SK-N-SH treated with all-trans-retinoic acid at 6 μM for 48 hours (cell line): ENCODE measurements around the gene DAAM2.

ENCODE experiments used
- ATAC-seq: fragments of 200-7000 bp; cut with Tn5 transposase; 3 replicates; pipeline ENCODE4 v1.9.1; 2020; ENCODE audit warnings: mild to moderate bottlenecking, moderate library complexity
- ARNTL ChIP-seq: fragments of 450-650 bp; formaldehyde crosslinking; IDR thresholded peaks from 2 replicates; pipeline ENCODE4 v1.5.0; 2020; ENCODE audit warnings: low read depth, mild to moderate bottlenecking, moderate library complexity, borderline replicate concordance
- BACH2 ChIP-seq: fragments of 250-450 bp; sonication (Bioruptor Pico); IDR thresholded peaks from 2 replicates; pipeline ENCODE4 v1.9.0; 2021; ENCODE audit warnings: mild to moderate bottlenecking, borderline replicate concordance
- CREB5 ChIP-seq: fragments of 250-450 bp; sonication (Bioruptor Pico); IDR thresholded peaks from 2 replicates; pipeline ENCODE4 v1.5.1; 2020; ENCODE audit warnings: low read depth, mild to moderate bottlenecking, moderate library complexity
- CSDC2 ChIP-seq: fragments of 250-450 bp; sonication (Bioruptor Pico); IDR thresholded peaks from 2 replicates; pipeline ENCODE4 v1.5.0; 2020; ENCODE audit warnings: mild to moderate bottlenecking, moderate library complexity
- ESRRG ChIP-seq: fragments of 250-450 bp; sonication (Bioruptor Pico); IDR thresholded peaks from 2 replicates; pipeline ENCODE4 v1.6.1; 2021; ENCODE audit warnings: mild to moderate bottlenecking
- GLIS3 ChIP-seq: fragments of 250-450 bp; sonication (Bioruptor Pico); IDR thresholded peaks from 2 replicates; pipeline ENCODE4 v1.5.0; 2020; ENCODE audit warnings: mild to moderate bottlenecking, moderate library complexity
- OSR1 ChIP-seq: fragments of 250-450 bp; sonication (Bioruptor Pico); IDR thresholded peaks from 2 replicates; pipeline ENCODE4 v1.8.0; 2022; ENCODE audit warnings: moderate library complexity, mild to moderate bottlenecking, inconsistent platforms
- PATZ1 ChIP-seq: fragments of 250-450 bp; sonication (Bioruptor Pico); IDR thresholded peaks from 2 replicates; pipeline ENCODE4 v1.8.0; 2020; ENCODE audit warnings: mild to moderate bottlenecking, moderate library complexity, borderline replicate concordance
- POU6F1 ChIP-seq: fragments of 250-450 bp; sonication (Bioruptor Pico); IDR thresholded peaks from 2 replicates; pipeline ENCODE4 v1.8.0; 2021; ENCODE audit warnings: low read depth, mild to moderate bottlenecking, moderate library complexity, borderline replicate concordance
- RARB ChIP-seq: fragments of 250-450 bp; sonication (Bioruptor Pico); IDR thresholded peaks from 2 replicates; pipeline ENCODE4 v1.8.0; 2021; ENCODE audit warnings: mild to moderate bottlenecking, moderate library complexity
- SNAI2 ChIP-seq: fragments of 250-450 bp; sonication (Bioruptor Pico); IDR thresholded peaks from 2 replicates; pipeline ENCODE4 v1.5.0; 2020; ENCODE audit warnings: mild to moderate bottlenecking, moderate library complexity
- TCF4 ChIP-seq: fragments of 250-450 bp; sonication (Bioruptor Pico); IDR thresholded peaks from 2 replicates; pipeline ENCODE4 v1.8.0; 2021; ENCODE audit warnings: mild to moderate bottlenecking, moderate library complexity, borderline replicate concordance
- TSHZ2 ChIP-seq: fragments of 250-450 bp; sonication (Bioruptor Pico); IDR thresholded peaks from 2 replicates; pipeline ENCODE4 v1.5.0; 2020; ENCODE audit warnings: mild to moderate bottlenecking, moderate library complexity
- ZC3H10 ChIP-seq: fragments of 250-450 bp; sonication (Bioruptor Pico); IDR thresholded peaks from 2 replicates; pipeline ENCODE4 v1.5.1; 2021; ENCODE audit warnings: mild to moderate bottlenecking, moderate library complexity
- ZFP3 ChIP-seq: fragments of 250-450 bp; sonication (Bioruptor Pico); IDR thresholded peaks from 2 replicates; pipeline ENCODE4 v1.5.0; 2020; ENCODE audit warnings: mild to moderate bottlenecking, moderate library complexity
- ZNF565 ChIP-seq: fragments of 450-650 bp; formaldehyde crosslinking; conservative IDR thresholded peaks from 2 replicates; pipeline ENCODE4 v1.5.0; 2020; ENCODE audit warnings: low read depth, mild to moderate bottlenecking, moderate library complexity
- ZNF70 ChIP-seq: fragments of 450-650 bp; formaldehyde crosslinking; IDR thresholded peaks from 2 replicates; pipeline ENCODE4 v1.5.0; 2020; ENCODE audit warnings: mild to moderate bottlenecking, moderate library complexity
- ZNF8 ChIP-seq: fragments of 450-650 bp; formaldehyde crosslinking; IDR thresholded peaks from 2 replicates; pipeline ENCODE4 v1.5.0; 2020; ENCODE audit warnings: mild to moderate bottlenecking, moderate library complexity

DAAM2 gene

GRCh38 chr6:39800034-39801032, 8.2 kb downstream of the DAAM2 start:
- TF ChIP-seq ESRRG (CRISPR knock-in tag): no peak
- no peak for TF ChIP-seq ARNTL
- no peak for TF ChIP-seq POU6F1 (CRISPR knock-in tag)
- TF ChIP-seq ZC3H10 (CRISPR knock-in tag): no peak
- TF ChIP-seq GLIS3: no peak
- TF ChIP-seq CSDC2 (CRISPR knock-in tag): no peak
- no peak for TF ChIP-seq TCF4 (CRISPR knock-in tag)
- TF ChIP-seq PATZ1: no peak
- TF ChIP-seq SNAI2 (CRISPR knock-in tag): no peak
- no peak for TF ChIP-seq ZNF8 (CRISPR knock-in tag)
- TF ChIP-seq ZNF70 (CRISPR knock-in tag): no peak
- no peak for TF ChIP-seq ZFP3 (CRISPR knock-in tag)
- no peak for TF ChIP-seq CREB5
- TF ChIP-seq TSHZ2 (CRISPR knock-in tag): no peak
- TF ChIP-seq ZNF565 (CRISPR knock-in tag): no peak
- TF ChIP-seq OSR1: no peak
- TF ChIP-seq RARB (CRISPR knock-in tag): no peak
- ATAC-seq: no peak

GRCh38 chr6:39801456-39802251, 9.5 kb downstream of the DAAM2 start:
- TF ChIP-seq BACH2 (CRISPR knock-in tag) (no peak), TSHZ2 (CRISPR knock-in tag) (no peak)
- ATAC-seq: no peak
